HL-60 (cell line): Measurements from ENCODE around the gene LRRC3B.

Experiments used
- DNase-seq, 2 experiments: peaks; one replicate each; pipeline ENCODE4 v3.0.0-alpha.2; 2010 to 2020; ENCODE audit warnings: low read depth in 1 of 2, low spot score in 1 of 2
- H3K27ac ChIP-seq: fragments of 250-450 bp; sonication (Bioruptor Pico); replicated peaks from 2 replicates; pipeline ENCODE4 v1.5.1; 2020; ENCODE audit warnings: mild to moderate bottlenecking, moderate library complexity
- H3K27me3 ChIP-seq: fragments of 250-450 bp; sonication (Bioruptor Pico); 2 replicates; pipeline ENCODE4 v1.5.1; 2021; ENCODE audit warnings: mild to moderate bottlenecking, moderate library complexity; ENCODE audit not compliant: insufficient read depth, poor library complexity, severe bottlenecking
- H3K4me3 ChIP-seq: replicated peaks from 2 replicates; pipeline ENCODE4 v1.5.1; 2011; ENCODE audit warnings: mild to moderate bottlenecking, control low read depth, low read length; ENCODE audit not compliant: insufficient read depth
- CTCF ChIP-seq: IDR thresholded peaks from one replicate; pipeline ENCODE4 v1.5.1; 2011; ENCODE audit warnings: low read length, control low read depth, inconsistent platforms; ENCODE audit not compliant: insufficient read depth
- GABPA ChIP-seq: IDR thresholded peaks from 2 replicates; pipeline ENCODE4 v1.6.1; 2012; ENCODE audit warnings: low read depth
- POLR2AphosphoS5 ChIP-seq: IDR thresholded peaks from 2 replicates; pipeline ENCODE4 v1.6.1; 2012; ENCODE audit warnings: low read depth
- REST ChIP-seq: IDR thresholded peaks from 2 replicates; pipeline ENCODE4 v1.6.1; 2012; ENCODE audit warnings: low read depth; ENCODE audit not compliant: insufficient replicate concordance
- SPI1 ChIP-seq: IDR thresholded peaks from 2 replicates; pipeline ENCODE4 v1.6.1; 2012; ENCODE audit warnings: low read depth, mild to moderate bottlenecking, borderline replicate concordance

Gene LRRC3B

GRCh38 chr3:26639339-26639738, 16.8 kb downstream of the LRRC3B start:
- no peaks in the 10 kb centered on the region for H3K27me3 ChIP-seq

GRCh38 chr3:26647078-26647477, 24.5 kb downstream of the LRRC3B start:
- Histone ChIP-seq H3K4me3 (no peak overlapping the region), H3K27ac (no peak overlapping the region), H3K27me3 (no peaks in the 10 kb centered on the region)
- no peak for TF ChIP-seq CTCF
- no peak for TF ChIP-seq POLR2AphosphoS5
- TF ChIP-seq SPI1: no peak
- TF ChIP-seq REST: no peak
- TF ChIP-seq GABPA: no peak
- DNase-seq: no peak

More at GRCh38 chr3:26639339-26639738, 16.8 kb downstream of the LRRC3B start:
- no peak for DNase-seq
- H3K27ac ChIP-seq: no peak overlapping the region
- H3K4me3 ChIP-seq: no peak overlapping the region
- TF ChIP-seq GABPA (no peak), CTCF (no peak), POLR2AphosphoS5 (no peak), SPI1 (no peak), REST (no peak)

DNA sequence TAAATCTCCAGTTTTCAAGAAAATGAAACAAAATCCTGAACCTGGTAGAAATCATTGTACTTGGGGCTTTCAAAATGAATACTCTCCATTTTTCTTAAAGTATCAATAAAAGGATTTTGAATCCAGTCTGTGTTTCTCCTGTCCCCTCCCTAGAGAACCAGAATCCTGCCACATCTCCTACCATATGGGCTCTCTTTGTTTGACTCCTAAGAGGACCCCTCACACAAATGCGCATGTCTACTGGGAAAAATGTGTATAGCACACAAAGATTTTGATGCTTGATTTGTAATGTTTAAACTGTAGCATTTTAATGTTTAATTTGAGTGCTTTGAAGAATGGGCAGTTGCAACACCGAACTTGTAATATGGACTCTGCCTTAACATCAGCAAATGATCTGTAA, 25.9 kb downstream of the LRRC3B start:
- Histone ChIP-seq H3K4me3 (no peak overlapping the region), H3K27ac (no peak overlapping the region), H3K27me3 (no peaks in the 10 kb centered on the region)
- TF ChIP-seq POLR2AphosphoS5 (no peak), REST (no peak), GABPA (no peak), SPI1 (no peak), CTCF (no peak)
- no peak for DNase-seq
